Neural cell (in vitro differentiated cells): ENCODE data around the gene INPP5F. TPM values are rescaled to one million over a fixed set of nuclear protein-coding genes. Genes with fewer than 3 reads are reported as not detected.

ENCODE experiments used
- H2AFZ ChIP-seq: fragments of 200-600, 300-800 bp; sonication (generic), shearing (Covaris generic); 2 replicates; pipeline ENCODE4 v1.6.0; 2014; ENCODE audit warnings: low read depth, mild to moderate bottlenecking, antibody characterized with exemption, low read length, moderate library complexity
- H3F3A ChIP-seq: fragments of 200-600 bp; shearing (Covaris generic); 2 replicates; pipeline ENCODE4 v1.6.1; 2016; ENCODE audit warnings: mild to moderate bottlenecking, moderate library complexity, mixed read lengths, antibody characterized with exemption, low read length; ENCODE audit not compliant: insufficient read depth, poor library complexity, severe bottlenecking
- H3K27ac ChIP-seq: fragments of 200-600, 300-800 bp; sonication (generic), shearing (Covaris generic); 2 replicates; pipeline ENCODE4 v1.5.1; 2014; ENCODE audit warnings: mild to moderate bottlenecking, low read length, moderate library complexity
- H3K27me3 ChIP-seq: fragments of 300-800, 200-600 bp; sonication (generic), shearing (Covaris generic); 2 replicates; pipeline ENCODE4 v1.6.0; 2014; ENCODE audit warnings: mild to moderate bottlenecking, low read depth, low read length, moderate library complexity; ENCODE audit not compliant: insufficient read depth
- H3K36me3 ChIP-seq: fragments of 300-800, 200-600 bp; sonication (generic), shearing (Covaris generic); 2 replicates; pipeline ENCODE4 v1.5.1; 2014; ENCODE audit warnings: mild to moderate bottlenecking, antibody characterized with exemption, low read length, moderate library complexity; ENCODE audit not compliant: insufficient read depth
- H3K4me2 ChIP-seq: fragments of 300-800, 200-600 bp; sonication (generic), shearing (Covaris generic); 2 replicates; pipeline ENCODE4 v1.6.0; 2014; ENCODE audit warnings: mild to moderate bottlenecking, low read length
- H3K4me3 ChIP-seq: fragments of 300-800, 200-600 bp; sonication (generic), shearing (Covaris generic); 2 replicates; pipeline ENCODE4 v1.5.1; 2014; ENCODE audit warnings: mild to moderate bottlenecking, low read length, moderate library complexity
- H3K79me2 ChIP-seq: fragments of 200-600 bp; shearing (Covaris generic); replicated peaks from 2 replicates; pipeline ENCODE4 v1.6.0; 2014; ENCODE audit warnings: mild to moderate bottlenecking, low read length, moderate library complexity; ENCODE audit not compliant: insufficient read depth
- H3K9ac ChIP-seq: fragments of 300-800, 200-600 bp; sonication (generic), shearing (Covaris generic); 2 replicates; pipeline ENCODE4 v1.6.1; 2016; ENCODE audit warnings: mild to moderate bottlenecking, low read length, mixed read lengths
- H3K9me2 ChIP-seq: fragments of 200-600 bp; shearing (Covaris generic); 2 replicates; pipeline ENCODE4 v1.6.1; 2016; ENCODE audit warnings: mild to moderate bottlenecking, low read length, mixed read lengths; ENCODE audit not compliant: insufficient read depth
- H3K9me3 ChIP-seq: fragments of 200-600, 300-800 bp; sonication (generic), shearing (Covaris generic); 2 replicates; pipeline ENCODE4 v1.6.1; 2016; ENCODE audit warnings: mild to moderate bottlenecking, mixed run types, low read length, moderate library complexity, mixed read lengths
- H4K20me1 ChIP-seq: fragments of 200-600 bp; shearing (Covaris generic); 2 replicates; pipeline ENCODE4 v1.6.1; 2016; ENCODE audit warnings: mild to moderate bottlenecking, mixed run types; ENCODE audit not compliant: insufficient read depth
- EP300 ChIP-seq: fragments of 450-650 bp; conservative IDR thresholded peaks from 2 replicates; pipeline ENCODE4 v1.6.1; 2014; ENCODE audit warnings: antibody characterized with exemption, mild to moderate bottlenecking, moderate library complexity; ENCODE audit not compliant: poor library complexity, severe bottlenecking
- EZH2 ChIP-seq: fragments of 200-600, 300-800 bp; shearing (Covaris generic), sonication (generic); IDR thresholded peaks from 2 replicates; pipeline ENCODE4 v1.6.1; 2014; ENCODE audit warnings: antibody characterized with exemption, low read length, borderline replicate concordance, mild to moderate bottlenecking; ENCODE audit not compliant: insufficient read depth, poor library complexity, severe bottlenecking
- MXI1 ChIP-seq: fragments of 450-650 bp; conservative IDR thresholded peaks from 2 replicates; pipeline ENCODE4 v1.6.1; 2014; ENCODE audit warnings: antibody characterized with exemption, mild to moderate bottlenecking; ENCODE audit not compliant: poor library complexity, severe bottlenecking
- POLR2AphosphoS5 ChIP-seq: IDR thresholded peaks from 2 replicates; pipeline ENCODE4 v1.6.1; 2012
- RAD21 ChIP-seq: fragments of 450-650 bp; conservative IDR thresholded peaks from 2 replicates; pipeline ENCODE4 v1.6.1; 2014; ENCODE audit warnings: antibody characterized with exemption, mild to moderate bottlenecking, moderate library complexity
- REST ChIP-seq: IDR thresholded peaks from 2 replicates; pipeline ENCODE4 v1.6.1; 2012; ENCODE audit warnings: borderline replicate concordance
- SMC3 ChIP-seq: fragments of 450-650 bp; conservative IDR thresholded peaks from 2 replicates; pipeline ENCODE4 v1.6.1; 2014; ENCODE audit warnings: antibody characterized with exemption, mild to moderate bottlenecking, moderate library complexity; ENCODE audit not compliant: poor library complexity
- TAF1 ChIP-seq: IDR thresholded peaks from 2 replicates; pipeline ENCODE4 v1.6.1; 2012; ENCODE audit warnings: low read depth
- polyA plus RNA-seq: library from polyadenylated mRNA; depleted of rRNA; stranded (reverse); fragments of >200 nt; gene quantifications from 2 replicates; pipeline ENCODE4 v1.2.3, GENCODE V29; 2014
- TF ChIP-seq, protein P1 (sequence below): fragments of 450-650 bp; IDR thresholded peaks from 2 replicates; pipeline ENCODE4 v1.5.1; 2014; ENCODE audit warnings: antibody characterized with exemption, mild to moderate bottlenecking, moderate library complexity; ENCODE audit not compliant: poor library complexity, severe bottlenecking

Gene INPP5F
- polyA plus RNA-seq, 1 donor from 2014 or later, result 114 TPM

DNA sequence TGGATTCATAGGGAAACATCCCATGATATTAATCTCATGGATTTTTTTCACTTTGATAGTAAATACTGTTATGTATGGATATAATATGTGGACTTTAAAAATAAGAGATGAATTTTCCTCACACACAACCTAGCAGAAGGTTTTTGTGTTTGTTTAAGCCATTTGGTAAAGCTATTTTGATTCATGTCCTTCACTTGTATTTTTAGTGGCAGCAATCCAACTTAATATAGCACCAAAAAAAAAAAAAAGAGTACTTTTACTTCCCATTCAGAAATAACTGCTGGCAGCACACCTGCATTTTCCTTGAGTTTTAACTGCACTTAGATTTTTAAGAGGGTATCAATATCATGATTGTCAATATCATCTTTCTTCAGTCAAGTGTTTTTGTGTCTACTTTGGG, 86.8 kb downstream of the INPP5F start:
- H3K36me3 ChIP-seq, result peaks cover 4% of the 10 kb centered on the region
- no peaks in the 10 kb centered on the region for H3K9me3 ChIP-seq
- no peaks in the 10 kb centered on the region for H4K20me1 ChIP-seq
- no peak overlapping the region for H3K4me2 ChIP-seq
- no peaks in the 10 kb centered on the region for H3K79me2 ChIP-seq
- no peaks in the 10 kb centered on the region for H3K27me3 ChIP-seq
- H3K27ac ChIP-seq, result no peak overlapping the region
- H2AFZ ChIP-seq, result no peak overlapping the region
- TF ChIP-seq SMC3, result no peak
- no peaks in the 10 kb centered on the region for H3F3A ChIP-seq
- no peaks in the 10 kb centered on the region for H3K9me2 ChIP-seq
- no peak overlapping the region for H3K9ac ChIP-seq
- no peak overlapping the region for H3K4me3 ChIP-seq

DNA sequence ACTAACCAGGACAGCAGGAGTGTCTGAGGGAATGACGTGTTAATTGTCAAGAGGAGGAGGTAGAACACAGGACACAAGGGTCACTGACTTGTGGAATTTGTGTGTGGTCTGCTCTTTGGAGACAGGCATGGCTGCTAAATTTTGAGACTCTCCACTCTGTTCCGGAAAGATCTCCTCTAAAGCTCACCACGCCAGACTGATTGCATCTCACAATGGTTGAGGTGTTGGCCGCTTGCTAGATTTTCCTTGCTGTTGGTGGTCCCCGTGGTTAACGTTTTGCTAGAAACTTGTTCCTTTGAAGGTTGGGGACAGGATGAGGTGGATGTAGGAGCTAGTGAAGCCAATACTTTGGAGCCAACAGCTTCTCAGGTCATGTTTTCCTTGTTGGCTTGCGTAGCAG, 89.8 kb downstream of the INPP5F start:
- Histone ChIP-seq H2AFZ (no peak overlapping the region), H3K36me3 (peaks cover 4% of the 10 kb centered on the region), H3K9me3 (no peaks in the 10 kb centered on the region), H3K4me3 (no peak overlapping the region), H3F3A (no peaks in the 10 kb centered on the region), H3K9ac (no peak overlapping the region), H3K27ac (no peak overlapping the region), H3K79me2 (peaks cover 8% of the 10 kb centered on the region), H3K9me2 (no peaks in the 10 kb centered on the region), H3K4me2 (no peak overlapping the region), H4K20me1 (no peaks in the 10 kb centered on the region), H3K27me3 (no peaks in the 10 kb centered on the region)
- TF ChIP-seq MXI1 (no peak), EZH2 (no peak), EP300 (no peak), TAF1 (no peak), REST (no peak), POLR2AphosphoS5 (no peak), RAD21 (no peak), SMC3 (no peak)
- TF ChIP-seq, protein P1, sequence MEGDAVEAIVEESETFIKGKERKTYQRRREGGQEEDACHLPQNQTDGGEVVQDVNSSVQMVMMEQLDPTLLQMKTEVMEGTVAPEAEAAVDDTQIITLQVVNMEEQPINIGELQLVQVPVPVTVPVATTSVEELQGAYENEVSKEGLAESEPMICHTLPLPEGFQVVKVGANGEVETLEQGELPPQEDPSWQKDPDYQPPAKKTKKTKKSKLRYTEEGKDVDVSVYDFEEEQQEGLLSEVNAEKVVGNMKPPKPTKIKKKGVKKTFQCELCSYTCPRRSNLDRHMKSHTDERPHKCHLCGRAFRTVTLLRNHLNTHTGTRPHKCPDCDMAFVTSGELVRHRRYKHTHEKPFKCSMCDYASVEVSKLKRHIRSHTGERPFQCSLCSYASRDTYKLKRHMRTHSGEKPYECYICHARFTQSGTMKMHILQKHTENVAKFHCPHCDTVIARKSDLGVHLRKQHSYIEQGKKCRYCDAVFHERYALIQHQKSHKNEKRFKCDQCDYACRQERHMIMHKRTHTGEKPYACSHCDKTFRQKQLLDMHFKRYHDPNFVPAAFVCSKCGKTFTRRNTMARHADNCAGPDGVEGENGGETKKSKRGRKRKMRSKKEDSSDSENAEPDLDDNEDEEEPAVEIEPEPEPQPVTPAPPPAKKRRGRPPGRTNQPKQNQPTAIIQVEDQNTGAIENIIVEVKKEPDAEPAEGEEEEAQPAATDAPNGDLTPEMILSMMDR, result no peak
